SK-N-SH (cell line): ENCODE data around the gene GPAT2. TPM values are rescaled to one million over a fixed set of nuclear protein-coding genes. Genes with fewer than 3 reads are reported as not detected.
"Not testable (repeated sequence)": the region's sequence is repeated elsewhere in the genome, so short reads cannot be mapped to it uniquely, and the experiment has no call there.

Experiments
- CTCF ChIA-PET: fragments of 300-600, 350-600 bp; formaldehyde crosslinking; extraction: SDS; loops from one replicate; lab custom pipeline; 2021; lab: Yijun Ruan, JAX
- POLR2A ChIA-PET: fragments of 350-600 bp; sonication (Branson Sonifier 250); formaldehyde crosslinking; extraction: SDS; loops from one replicate; lab custom pipeline; 2020; ENCODE audit warnings: antibody characterized with exemption, inconsistent platforms; lab: Yijun Ruan, JAX
- DNase-seq: peaks from one replicate; pipeline ENCODE4 v3.0.0; 2012
- H2AFZ ChIP-seq: fragments of 200-600 bp; sonication (generic); 2 replicates; pipeline ENCODE4 v1.8.1; 2016; ENCODE audit warnings: antibody characterized with exemption, mild to moderate bottlenecking, low read depth
- H3F3A ChIP-seq: fragments of 200-600 bp; sonication (generic); replicated peaks from 2 replicates; pipeline ENCODE3; 2016; ENCODE audit warnings: antibody characterized with exemption, mild to moderate bottlenecking; ENCODE audit not compliant: insufficient read depth
- H3K27ac ChIP-seq, 2 experiments: fragments of 200-500 bp in 1 of 2; fragments of 200-600 bp in 1 of 2; sonication (Bioruptor generic) in 1 of 2; sonication (generic), shearing (Covaris generic) in 1 of 2; 2 replicates each; pipeline versions ENCODE4 v1.5.1 to v1.6.1; 2014 to 2016; ENCODE audit warnings: low read depth in 2 of 2, inconsistent platforms in 1 of 2, low read length in 1 of 2, mild to moderate bottlenecking in 1 of 2, mixed read lengths in 1 of 2
- H3K27me3 ChIP-seq: fragments of 200-600 bp; sonication (generic), shearing (Covaris generic); 2 replicates; pipeline ENCODE4 v1.6.1; 2016; ENCODE audit warnings: mixed run types; ENCODE audit not compliant: insufficient read depth
- H3K36me3 ChIP-seq, 2 experiments: fragments of 200-500 bp in 1 of 2; fragments of 200-600 bp in 1 of 2; sonication (Bioruptor generic) in 1 of 2; sonication (generic) in 1 of 2; replicated peaks in 1 of 2; 2 replicates each; pipeline versions ENCODE3 to v1.5.1; 2014 to 2016; ENCODE audit warnings: low read length in 1 of 2, mild to moderate bottlenecking in 1 of 2; ENCODE audit not compliant: insufficient read depth in 2 of 2, control insufficient read depth in 1 of 2
- H3K4me1 ChIP-seq, 2 experiments: fragments of 200-500 bp in 1 of 2; fragments of 200-600 bp in 1 of 2; sonication (Bioruptor generic) in 1 of 2; sonication (generic), shearing (Covaris generic) in 1 of 2; 2 replicates each; pipeline versions ENCODE4 v1.5.1 to v1.6.1; 2014 to 2016; ENCODE audit warnings: low read depth in 1 of 2, low read length in 1 of 2, mixed run types in 1 of 2; ENCODE audit not compliant: insufficient read depth in 2 of 2, control insufficient read depth in 1 of 2
- H3K4me2 ChIP-seq: fragments of 200-600 bp; sonication (generic), shearing (Covaris generic); 2 replicates; pipeline ENCODE4 v1.6.1; 2017; ENCODE audit warnings: mixed run types
- H3K4me3 ChIP-seq, 2 experiments: fragments of 200-500 bp in 1 of 2; fragments of 200-600 bp in 1 of 2; sonication (Bioruptor generic) in 1 of 2; sonication (generic), shearing (Covaris generic) in 1 of 2; 2 replicates each; pipeline versions ENCODE4 v1.5.1 to v1.8.1; 2014 to 2016; ENCODE audit warnings: low read depth in 2 of 2, inconsistent platforms in 1 of 2, low read length in 1 of 2, mild to moderate bottlenecking in 1 of 2, mixed read lengths in 1 of 2, moderate library complexity in 1 of 2
- H3K79me2 ChIP-seq: fragments of 200-600 bp; sonication (generic); 2 replicates; pipeline ENCODE4 v1.8.1; 2017; ENCODE audit warnings: mild to moderate bottlenecking; ENCODE audit not compliant: insufficient read depth
- H3K9ac ChIP-seq: fragments of 200-600 bp; sonication (generic); 2 replicates; pipeline ENCODE4 v1.6.1; 2017; ENCODE audit warnings: mixed run types
- H3K9me2 ChIP-seq: fragments of 200-600 bp; sonication (generic); 2 replicates; pipeline ENCODE4 v1.6.1; 2017; ENCODE audit warnings: mixed run types
- H3K9me3 ChIP-seq: fragments of 200-600 bp; sonication (generic); 2 replicates; pipeline ENCODE4 v1.6.1; 2017; ENCODE audit warnings: mixed run types, mild to moderate bottlenecking, moderate library complexity
- H4K20me1 ChIP-seq: fragments of 200-600 bp; sonication (generic); 2 replicates; pipeline ENCODE4 v1.6.1; 2017; ENCODE audit warnings: mild to moderate bottlenecking, mixed run types; ENCODE audit not compliant: insufficient read depth
- WGBS: methylation state at CpG from one replicate; pipeline ENCODE4 v1.1.6; 2017; ENCODE audit warnings: low lambda C conversion rate; 5-methylcytosine and 5-hydroxymethylcytosine counted together
- polyA plus RNA-seq, 3 experiments: library from polyadenylated mRNA; depleted of rRNA; stranded (reverse); fragments of >200 nt; gene quantifications; 2 replicates each; pipeline ENCODE4 v1.2.3, GENCODE V29; 2012
- TF ChIP-seq, protein P1 (sequence below): fragments of 200-600 bp; sonication (generic); IDR thresholded peaks from 2 replicates; pipeline ENCODE4 v1.6.1; 2017; ENCODE audit warnings: antibody characterized with exemption, mild to moderate bottlenecking, moderate library complexity

The GPAT2 gene
- polyA plus RNA-seq, 1 of the 3 experiments (the other 2 are of a cell fraction) = not detected

GRCh38 chr2:96012792-96013264 lies 21.9 kb downstream of the GPAT2 start:
- H3K9ac ChIP-seq, H3K27me3 ChIP-seq, H3K9me3 ChIP-seq, POLR2A ChIA-PET, H3K36me3 ChIP-seq, H3K4me1 ChIP-seq, DNase-seq, H3K9me2 ChIP-seq, H3K79me2 ChIP-seq, H3K27ac ChIP-seq, H4K20me1 ChIP-seq, H2AFZ ChIP-seq, H3F3A ChIP-seq, H3K4me2 ChIP-seq, H3K4me3 ChIP-seq: not testable (repeated sequence)
- CTCF ChIA-PET = interaction anchor here (1.3 to 3.0 kb wide), 3 partner anchors 10 to 162 kb away, joined by 6 to 11 read pairs (median 8); partner anchors contain the start of gene ADRA2B
- 57% methylated on average over 1 of the region's 1 CpG for WGBS

DNA sequence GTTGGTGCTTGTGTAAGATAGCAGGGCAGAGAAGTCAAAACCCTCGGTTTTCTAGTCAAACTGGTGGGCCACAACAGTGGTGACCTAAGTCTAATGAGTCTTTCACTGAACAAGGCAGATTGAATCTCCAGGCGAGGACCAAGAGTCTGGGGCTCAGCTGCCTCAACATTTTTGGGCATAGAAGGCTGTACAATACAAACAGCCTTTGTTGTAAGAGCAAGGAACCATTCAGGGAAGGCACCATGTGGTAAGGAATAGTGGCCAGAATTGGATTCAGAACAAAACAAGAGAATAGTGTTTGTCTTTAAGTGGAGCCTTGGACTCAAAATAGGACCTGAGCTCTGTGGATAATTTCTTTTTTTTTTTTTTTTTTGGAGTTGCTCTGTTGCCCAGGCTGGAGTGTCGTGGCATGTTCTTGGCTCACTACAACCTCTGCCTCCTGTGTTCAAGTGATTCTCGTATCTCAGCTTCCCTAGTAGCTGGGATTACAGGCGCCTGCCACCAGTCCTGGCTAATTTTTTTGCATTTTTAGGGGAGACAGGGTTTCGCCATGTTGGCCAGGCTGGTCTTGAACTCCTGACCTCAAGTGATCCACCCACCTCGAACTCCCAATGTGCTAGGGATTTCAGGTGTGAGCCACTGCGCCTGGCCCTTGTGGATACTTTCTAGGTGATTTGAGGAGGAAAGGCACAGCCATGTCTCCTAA lies 22.5 kb downstream of the GPAT2 start:
- H2AFZ ChIP-seq, H3K36me3 ChIP-seq, H3K4me3 ChIP-seq, POLR2A ChIA-PET, H3K27ac ChIP-seq, H3K27me3 ChIP-seq, H3F3A ChIP-seq, H3K9ac ChIP-seq, H3K4me1 ChIP-seq, H4K20me1 ChIP-seq, H3K4me2 ChIP-seq, H3K79me2 ChIP-seq, H3K9me2 ChIP-seq, H3K9me3 ChIP-seq, DNase-seq: not testable (repeated sequence)
- 89% methylated on average over 7 of the region's 8 CpGs for WGBS
- CTCF ChIA-PET = interaction anchor here (1.3 to 3.0 kb wide), 3 partner anchors 10 to 162 kb away, joined by 6 to 11 read pairs (median 8); partner anchors contain the start of gene ADRA2B

DNA sequence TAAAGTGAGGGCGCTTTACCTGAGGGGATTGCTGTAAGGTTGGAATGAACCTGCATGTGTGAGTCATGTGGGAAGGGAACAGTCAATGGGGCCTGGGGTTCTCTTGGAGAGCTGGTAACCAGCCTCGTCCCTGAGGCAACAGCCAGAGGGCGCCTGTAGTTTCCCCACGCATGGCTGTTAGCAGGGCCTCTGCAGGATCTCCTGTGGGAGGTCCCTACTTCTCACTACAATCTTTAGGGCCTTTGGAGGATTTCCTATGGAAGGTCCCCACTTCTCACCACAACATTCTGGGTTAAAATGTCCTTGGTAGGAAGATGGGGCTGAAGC lies 23.6 kb downstream of the GPAT2 start:
- Histone ChIP-seq H3K4me2 (peak overlapping the region; percentile 59; the same call in 1 of the 2 replicates), H3K4me3 (peak overlapping the region; percentile 31 to 39; a peak in 3 of 4 replicates)
- H3K9me2 ChIP-seq, H3K9me3 ChIP-seq, H3K9ac ChIP-seq, H3K27me3 ChIP-seq, CTCF ChIA-PET, H4K20me1 ChIP-seq, H3K4me1 ChIP-seq, POLR2A ChIA-PET, H3F3A ChIP-seq, H2AFZ ChIP-seq, H3K27ac ChIP-seq, DNase-seq, H3K79me2 ChIP-seq, H3K36me3 ChIP-seq: not testable (repeated sequence)
- TF ChIP-seq, protein P1, sequence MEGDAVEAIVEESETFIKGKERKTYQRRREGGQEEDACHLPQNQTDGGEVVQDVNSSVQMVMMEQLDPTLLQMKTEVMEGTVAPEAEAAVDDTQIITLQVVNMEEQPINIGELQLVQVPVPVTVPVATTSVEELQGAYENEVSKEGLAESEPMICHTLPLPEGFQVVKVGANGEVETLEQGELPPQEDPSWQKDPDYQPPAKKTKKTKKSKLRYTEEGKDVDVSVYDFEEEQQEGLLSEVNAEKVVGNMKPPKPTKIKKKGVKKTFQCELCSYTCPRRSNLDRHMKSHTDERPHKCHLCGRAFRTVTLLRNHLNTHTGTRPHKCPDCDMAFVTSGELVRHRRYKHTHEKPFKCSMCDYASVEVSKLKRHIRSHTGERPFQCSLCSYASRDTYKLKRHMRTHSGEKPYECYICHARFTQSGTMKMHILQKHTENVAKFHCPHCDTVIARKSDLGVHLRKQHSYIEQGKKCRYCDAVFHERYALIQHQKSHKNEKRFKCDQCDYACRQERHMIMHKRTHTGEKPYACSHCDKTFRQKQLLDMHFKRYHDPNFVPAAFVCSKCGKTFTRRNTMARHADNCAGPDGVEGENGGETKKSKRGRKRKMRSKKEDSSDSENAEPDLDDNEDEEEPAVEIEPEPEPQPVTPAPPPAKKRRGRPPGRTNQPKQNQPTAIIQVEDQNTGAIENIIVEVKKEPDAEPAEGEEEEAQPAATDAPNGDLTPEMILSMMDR = peak; percentile 44
- 56% methylated on average over 3 of the region's 4 CpGs for WGBS

DNA sequence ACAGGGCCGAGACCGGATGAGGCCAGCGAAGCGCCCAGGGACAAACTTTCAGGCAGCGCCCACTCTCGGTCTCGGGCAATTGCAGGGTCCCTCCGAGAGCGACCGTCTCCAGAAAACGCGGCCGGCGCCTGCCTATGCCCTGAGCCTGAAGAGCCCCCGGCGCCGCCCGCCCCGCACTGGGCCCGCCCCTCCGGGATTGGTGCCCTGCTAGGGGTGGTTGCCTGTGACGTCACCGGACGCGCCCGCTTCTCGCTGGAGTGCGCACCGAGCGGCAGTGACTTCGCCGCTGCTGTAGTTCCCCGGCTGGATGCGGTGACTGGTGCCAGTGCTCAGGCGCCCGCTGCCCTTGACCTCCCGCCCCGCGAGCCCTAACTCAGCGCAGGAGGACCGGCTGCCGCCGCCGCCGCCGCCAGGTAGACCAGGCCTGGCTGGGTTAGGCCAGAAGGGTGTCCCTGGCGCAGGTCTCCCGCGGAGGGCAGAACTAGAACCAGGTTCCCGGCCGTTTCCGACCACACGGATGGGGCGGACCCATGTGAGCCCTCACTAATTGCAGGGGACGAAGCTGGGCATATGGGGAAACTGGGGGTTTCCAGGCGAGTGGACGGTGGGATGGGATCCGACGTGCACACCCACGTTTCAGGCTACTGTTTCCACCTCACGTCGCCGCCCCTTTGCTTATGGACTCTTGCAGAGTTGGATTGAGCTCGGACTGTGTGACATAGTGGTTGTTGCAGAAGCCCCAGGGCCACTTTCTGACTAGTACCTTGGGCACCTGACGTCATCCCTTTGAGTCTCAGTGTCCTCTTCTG lies 24.2 kb downstream of the GPAT2 start:
- not testable (repeated sequence) for H3K4me1 ChIP-seq
- CTCF ChIA-PET = interaction anchor here (1.3 to 2.7 kb wide), 4 partner anchors 12 to 164 kb away, joined by 6 to 14 read pairs (median 9); partner anchors contain the start of gene ADRA2B
- no CpG with 5 or more reads among the region's 65 CpGs for WGBS

GRCh38 chr2:96009833-96010232 lies 24.9 kb downstream of the GPAT2 start:
- 38% methylated on average over 9 of the region's 10 CpGs for WGBS
- Histone ChIP-seq H3K4me3 (peak overlapping the region; percentile 46 to 60), H3K4me2 (peak overlapping the region; percentile 78), H2AFZ (peak overlapping the region; percentile 84; the same call in 1 of the 2 replicates), H3K9ac (peak overlapping the region; percentile 65)
- H3F3A ChIP-seq, DNase-seq, H3K27me3 ChIP-seq, H3K79me2 ChIP-seq, H3K36me3 ChIP-seq, H3K27ac ChIP-seq, H3K9me2 ChIP-seq, H3K9me3 ChIP-seq, H4K20me1 ChIP-seq, H3K4me1 ChIP-seq: not testable (repeated sequence)
- POLR2A ChIA-PET = interaction anchor here (1.0 kb wide), 1 partner anchor 138 kb away, joined by 3 read pairs; no protein-coding TSS in a partner anchor
- CTCF ChIA-PET = interaction anchor here (1.3 to 2.7 kb wide), 4 partner anchors 13 to 165 kb away, joined by 6 to 14 read pairs (median 9); partner anchors contain the start of gene ADRA2B

More for the DNA sequence above, 24.2 kb downstream of the GPAT2 start:
- DNase-seq = peak; percentile 89
- peak overlapping the region; percentile 84; the same call in 1 of the 2 replicates for H2AFZ ChIP-seq
- peak overlapping the region; percentile 78 for H3K4me2 ChIP-seq
- POLR2A ChIA-PET = interaction anchor here (1.0 kb wide), 1 partner anchor 137 kb away, joined by 3 read pairs; no protein-coding TSS in a partner anchor
- not testable (repeated sequence) for H4K20me1 ChIP-seq, H3K36me3 ChIP-seq, H3K27me3 ChIP-seq, H3K79me2 ChIP-seq, H3K9me2 ChIP-seq, H3F3A ChIP-seq, H3K27ac ChIP-seq, H3K9me3 ChIP-seq
- peak overlapping the region; percentile 65 for H3K9ac ChIP-seq
- peak overlapping the region; percentile 46 to 60 for H3K4me3 ChIP-seq
